Measurements from ENCODE around the gene SLC39A5.
"Not testable (repeated sequence)": the region's sequence is repeated elsewhere in the genome, so short reads cannot be mapped to it uniquely, and the experiment has no call there.

The SLC39A5 gene

DNA sequence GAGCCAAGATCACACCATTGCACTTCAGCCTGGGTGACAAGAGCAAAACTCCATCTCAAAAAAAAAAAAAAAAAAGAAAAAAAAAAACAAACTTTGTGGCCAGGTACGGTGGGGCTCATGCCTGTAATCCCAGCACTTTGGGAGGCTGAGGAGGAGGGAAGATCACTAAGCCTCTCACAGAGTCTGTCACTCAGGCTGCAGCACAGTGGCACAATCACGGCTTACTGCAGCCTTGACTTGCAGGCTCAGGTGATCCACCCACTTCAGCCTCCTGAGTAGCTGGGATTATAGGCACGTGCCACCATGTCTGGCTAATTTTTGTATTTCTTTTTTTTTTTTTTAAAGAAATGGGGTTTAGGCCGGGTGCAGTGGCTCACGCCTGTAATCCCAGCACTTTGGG lies 54.4 kb downstream of the SLC39A5 start:
- DNase-seq, result not testable (repeated sequence)

DNA sequence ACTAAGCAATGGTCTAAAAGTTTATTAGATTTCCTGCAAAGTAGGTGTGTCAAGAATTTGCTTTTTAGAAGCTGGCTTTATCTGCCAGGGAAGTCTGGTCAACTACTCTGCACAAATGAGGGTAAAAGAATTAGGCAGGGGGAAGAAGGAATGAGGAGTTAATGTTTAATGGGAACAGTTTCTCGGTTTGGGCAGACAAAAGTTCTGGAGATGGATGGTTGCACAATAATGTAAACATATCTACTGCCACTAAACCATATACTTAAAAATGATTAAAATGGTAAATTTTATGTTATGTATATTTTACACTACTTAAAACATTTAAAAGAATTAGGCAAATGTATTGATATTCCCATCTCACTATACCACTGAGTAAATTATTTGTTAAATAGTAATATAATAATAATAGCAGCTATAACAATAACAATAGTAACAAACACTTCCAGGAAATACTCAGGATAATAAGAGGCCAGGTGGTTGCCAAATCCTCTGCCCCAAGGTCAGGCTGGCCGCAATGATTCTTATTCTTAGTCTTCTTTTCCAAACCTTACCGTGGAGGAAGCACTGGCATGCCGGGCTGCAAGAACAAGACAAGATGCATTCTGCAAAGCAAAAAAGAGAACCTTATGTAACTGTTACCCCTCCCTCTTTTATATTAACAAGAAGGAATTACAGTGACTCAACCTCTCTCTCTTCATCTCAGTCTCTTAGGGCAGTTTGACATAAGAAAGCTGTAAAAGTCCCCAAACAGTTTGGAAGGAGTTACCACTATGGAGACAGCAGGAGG lies 56.4 kb downstream of the SLC39A5 start:
- no peak for DNase-seq
